HepG2 (cell line): ENCODE results near the gene ARMC2. TPM values are rescaled to one million over a fixed set of nuclear protein-coding genes. Genes with fewer than 3 reads are reported as not detected.

ENCODE experiments used
- CC2D1A ChIP-seq: sonication (generic); formaldehyde crosslinking; IDR thresholded peaks from 2 replicates; pipeline ENCODE4 v1.8.1; 2023; ENCODE audit warnings: mild to moderate bottlenecking, missing genetic modification reagents
- HDAC2 ChIP-seq: sonication (generic); formaldehyde crosslinking; IDR thresholded peaks from 2 replicates; pipeline ENCODE4 v1.4.0; 2020; ENCODE audit warnings: missing genetic modification reagents
- HOMEZ ChIP-seq: IDR thresholded peaks from 2 replicates; pipeline ENCODE4 v1.6.1; 2016; ENCODE audit warnings: low read depth
- KAT8 ChIP-seq: IDR thresholded peaks from 2 replicates; pipeline ENCODE4 v1.6.1; 2016; ENCODE audit warnings: missing genetic modification reagents, missing compliant biosample characterization
- NR2F2 ChIP-seq: IDR thresholded peaks from 2 replicates; pipeline ENCODE4 v1.6.1; 2012; ENCODE audit warnings: low read depth, inconsistent platforms, borderline replicate concordance
- PHF5A ChIP-seq: IDR thresholded peaks from one replicate; pipeline ENCODE4 v1.6.1; 2018; ENCODE audit warnings: low read depth, missing genetic modification reagents; ENCODE audit not compliant: unreplicated experiment
- SRY ChIP-seq: sonication (generic); formaldehyde crosslinking; IDR thresholded peaks from 2 replicates; pipeline ENCODE4 v1.8.0; 2022; ENCODE audit warnings: mild to moderate bottlenecking, missing genetic modification reagents
- TBX2 ChIP-seq: sonication (generic); formaldehyde crosslinking; IDR thresholded peaks from 2 replicates; pipeline ENCODE4 v1.5.0; 2020; ENCODE audit warnings: missing genetic modification reagents, mild to moderate bottlenecking, borderline replicate concordance
- ZBTB10 ChIP-seq: sonication (generic); formaldehyde crosslinking; IDR thresholded peaks from 2 replicates; pipeline ENCODE4 v1.4.0; 2020; ENCODE audit warnings: missing genetic modification reagents, borderline replicate concordance
- ZNF510 ChIP-seq: sonication (generic); formaldehyde crosslinking; IDR thresholded peaks from 2 replicates; pipeline ENCODE4 v1.4.0; 2020; ENCODE audit warnings: low read depth, mild to moderate bottlenecking, missing genetic modification reagents
- ZNF564 ChIP-seq: sonication (generic); formaldehyde crosslinking; IDR thresholded peaks from 2 replicates; pipeline ENCODE4 v1.8.1; 2023; ENCODE audit warnings: mild to moderate bottlenecking, missing genetic modification reagents
- ZNF607 ChIP-seq: sonication (generic); formaldehyde crosslinking; IDR thresholded peaks from 2 replicates; pipeline ENCODE4 v1.5.1; 2020; ENCODE audit warnings: missing genetic modification reagents, mild to moderate bottlenecking, borderline replicate concordance
- ZNF687 ChIP-seq: sonication (generic); formaldehyde crosslinking; IDR thresholded peaks from 2 replicates; pipeline ENCODE4 v1.5.1; 2020; ENCODE audit warnings: mild to moderate bottlenecking, missing genetic modification reagents, moderate library complexity
- polyA plus RNA-seq, 8 experiments: library from polyadenylated mRNA; depleted of rRNA in 3 of 8; stranded (reverse) in 7 of 8; unstranded in 1 of 8; fragments of >200 nt; fragmentation: Illumina TruSeq in 4 of 8; extraction: Trizol in 4 of 8; gene quantifications; 2 replicates each; pipeline versions ENCODE4 v1.2.1 to v1.2.3, GENCODE V29; 2011 to 2016; ENCODE audit warnings: low read depth in 4 of 8, missing spikeins in 1 of 8, mixed read lengths in 1 of 8; ENCODE audit not compliant: insufficient read depth in 1 of 8
- total RNA-seq, 5 experiments: library from RNA; depleted of rRNA; stranded (reverse); fragments of >200 nt; fragmentation: Illumina TruSeq; extraction: Trizol; gene quantifications; 2 replicates each; pipeline ENCODE4 v1.2.3, GENCODE V29; 2016; ENCODE audit warnings: low read depth in 1 of 5
- TF ChIP-seq, protein P1 (sequence below): IDR thresholded peaks from 2 replicates; pipeline ENCODE4 v1.4.0; 2020; ENCODE audit warnings: mild to moderate bottlenecking, missing genetic modification reagents

The ARMC2 gene
- total and polyA plus RNA-seq, 2 of the 13 experiments (the other 11 are each of a cell fraction or from before 2014, with no cell fraction given) = 1.4 to 3.2 TPM

DNA sequence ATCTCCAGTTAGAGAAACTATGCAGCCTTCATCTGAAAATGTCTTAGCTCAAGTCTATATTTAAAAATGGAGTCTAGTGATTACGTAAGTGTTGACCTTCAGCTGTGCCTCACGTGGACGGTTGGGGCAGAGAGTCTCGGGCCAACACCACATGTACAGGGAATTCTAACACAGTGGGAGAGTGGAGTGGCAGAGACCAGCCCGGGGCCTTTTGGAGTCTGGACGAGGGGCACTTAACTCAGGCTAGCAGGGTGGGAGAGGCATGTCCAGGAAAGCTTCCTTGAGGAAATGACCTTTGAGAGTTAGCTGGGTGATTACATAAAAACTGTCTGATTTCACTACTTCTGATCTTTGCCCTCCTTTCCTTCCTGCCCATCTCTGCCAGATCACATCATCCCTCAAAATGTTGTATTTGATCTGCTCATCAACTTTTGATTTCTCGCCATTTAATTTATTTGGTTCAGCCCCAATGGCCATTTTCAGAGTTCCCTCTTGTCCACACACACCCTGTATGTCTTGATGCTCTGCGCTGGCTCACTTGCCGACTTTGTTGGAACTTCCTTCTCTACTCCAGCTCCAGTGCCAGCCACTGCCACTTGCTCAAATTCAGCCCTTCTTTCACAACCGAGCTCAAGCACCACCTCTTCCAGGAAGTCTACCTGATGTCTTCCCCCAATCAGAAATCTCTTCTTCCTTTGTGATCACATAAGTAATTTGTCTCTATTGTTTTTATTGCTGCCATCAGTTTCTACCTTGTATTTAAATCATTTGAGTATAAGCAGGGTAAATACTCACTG, 2.6 kb downstream of the ARMC2 start (continued):
- TF ChIP-seq ZBTB10 (0 out of 2 replicates have a peak, but pooled peaks have one; percentile 30), HOMEZ (CRISPR knock-in tag) (peak; percentile 62; the same call in 1 of the 2 replicates), PHF5A (CRISPR knock-in tag) (no peak), ZNF564 (CRISPR knock-in tag) (no peak), ZNF510 (CRISPR knock-in tag) (no peak), SRY (no peak), TBX2 (peak; percentile 34; the same call in 1 of the 2 replicates), KAT8 (peak; percentile 31; the same call in 1 of the 2 replicates), ZNF607 (CRISPR knock-in tag) (no peak), ZNF687 (peak; percentile 38), CC2D1A (CRISPR knock-in tag) (no peak), HDAC2 (CRISPR knock-in tag) (peak; percentile 31; the same call in 1 of the 2 replicates), NR2F2 (no peak)
- TF ChIP-seq, protein P1, sequence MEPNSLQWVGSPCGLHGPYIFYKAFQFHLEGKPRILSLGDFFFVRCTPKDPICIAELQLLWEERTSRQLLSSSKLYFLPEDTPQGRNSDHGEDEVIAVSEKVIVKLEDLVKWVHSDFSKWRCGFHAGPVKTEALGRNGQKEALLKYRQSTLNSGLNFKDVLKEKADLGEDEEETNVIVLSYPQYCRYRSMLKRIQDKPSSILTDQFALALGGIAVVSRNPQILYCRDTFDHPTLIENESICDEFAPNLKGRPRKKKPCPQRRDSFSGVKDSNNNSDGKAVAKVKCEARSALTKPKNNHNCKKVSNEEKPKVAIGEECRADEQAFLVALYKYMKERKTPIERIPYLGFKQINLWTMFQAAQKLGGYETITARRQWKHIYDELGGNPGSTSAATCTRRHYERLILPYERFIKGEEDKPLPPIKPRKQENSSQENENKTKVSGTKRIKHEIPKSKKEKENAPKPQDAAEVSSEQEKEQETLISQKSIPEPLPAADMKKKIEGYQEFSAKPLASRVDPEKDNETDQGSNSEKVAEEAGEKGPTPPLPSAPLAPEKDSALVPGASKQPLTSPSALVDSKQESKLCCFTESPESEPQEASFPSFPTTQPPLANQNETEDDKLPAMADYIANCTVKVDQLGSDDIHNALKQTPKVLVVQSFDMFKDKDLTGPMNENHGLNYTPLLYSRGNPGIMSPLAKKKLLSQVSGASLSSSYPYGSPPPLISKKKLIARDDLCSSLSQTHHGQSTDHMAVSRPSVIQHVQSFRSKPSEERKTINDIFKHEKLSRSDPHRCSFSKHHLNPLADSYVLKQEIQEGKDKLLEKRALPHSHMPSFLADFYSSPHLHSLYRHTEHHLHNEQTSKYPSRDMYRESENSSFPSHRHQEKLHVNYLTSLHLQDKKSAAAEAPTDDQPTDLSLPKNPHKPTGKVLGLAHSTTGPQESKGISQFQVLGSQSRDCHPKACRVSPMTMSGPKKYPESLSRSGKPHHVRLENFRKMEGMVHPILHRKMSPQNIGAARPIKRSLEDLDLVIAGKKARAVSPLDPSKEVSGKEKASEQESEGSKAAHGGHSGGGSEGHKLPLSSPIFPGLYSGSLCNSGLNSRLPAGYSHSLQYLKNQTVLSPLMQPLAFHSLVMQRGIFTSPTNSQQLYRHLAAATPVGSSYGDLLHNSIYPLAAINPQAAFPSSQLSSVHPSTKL = peak; percentile 60
